ENCODE results near the gene NRSN2. TPM values are rescaled to one million over a fixed set of nuclear protein-coding genes. Genes with fewer than 3 reads are reported as not detected.
A peak's percentile ranks its signal among the peaks of the same experiment; 100 is the strongest.
"Not testable (repeated sequence)": the region's sequence is repeated elsewhere in the genome, so short reads cannot be mapped to it uniquely, and the experiment has no call there.

The NRSN2 gene
- total RNA-seq, 1 donor from 2014 or later = 24.5 TPM

- Histone ChIP-seq H3K9me3 (no peaks in the 10 kb centered on the region), H3K4me1 (no peaks in the 10 kb centered on the region), H3K4me3 (no peak overlapping the region), H3K27ac (no peak overlapping the region), H3K36me3 (no peaks in the 10 kb centered on the region), H3K27me3 (no peaks in the 10 kb centered on the region)
- intact Hi-C loops (cut with DNase I) = no loop called here
- TF ChIP-seq CTCF (IDR thresholded peaks at IDR 0.05) = no peak
- peak in 1 of 2 donors; percentile 85 for DNase-seq (ENCODE audit: low spot score in 2 of 2)
Measured at GRCh38 chr20:371755-372542, 25.0 kb downstream of the NRSN2 start.

GRCh38 chr20:372543-373082 is 25.7 kb downstream of the NRSN2 start:
- H3K4me1 ChIP-seq; H3K36me3 ChIP-seq; intact Hi-C loops (cut with DNase I); DNase-seq (ENCODE audit: low spot score in 2 of 2); H3K27me3 ChIP-seq; H3K9me3 ChIP-seq; H3K4me3 ChIP-seq: not testable (repeated sequence)
- peak overlapping the region in 1 of 2 donors; percentile 16 for H3K27ac ChIP-seq

- no peaks in the 10 kb centered on the region for H3K9me3 ChIP-seq
- intact Hi-C loops (cut with DNase I) = no loop called here
- peak overlapping the region in 1 of 2 donors; percentile 16 for H3K27ac ChIP-seq
- no peak for TF ChIP-seq CTCF (IDR thresholded peaks at IDR 0.05)
- H3K4me1 ChIP-seq = no peaks in the 10 kb centered on the region
- no peaks in the 10 kb centered on the region for H3K27me3 ChIP-seq
- no peaks in the 10 kb centered on the region for H3K36me3 ChIP-seq
- no peak for DNase-seq (ENCODE audit: low spot score in 2 of 2)
- H3K4me3 ChIP-seq = no peak overlapping the region
Measured at GRCh38 chr20:373171-373890, 26.4 kb downstream of the NRSN2 start.

GRCh38 chr20:375265-375889 is 28.5 kb downstream of the NRSN2 start:
- Histone ChIP-seq H3K4me1 (no peaks in the 10 kb centered on the region), H3K4me3 (no peak overlapping the region), H3K27ac (no peak overlapping the region), H3K27me3 (no peaks in the 10 kb centered on the region), H3K9me3 (no peaks in the 10 kb centered on the region), H3K36me3 (no peaks in the 10 kb centered on the region)
- no peak for TF ChIP-seq CTCF (IDR thresholded peaks at IDR 0.05)
- intact Hi-C loops (cut with DNase I) = no loop called here
- DNase-seq (ENCODE audit: low spot score in 2 of 2) = no peak

GRCh38 chr20:376089-376488 is 29.2 kb downstream of the NRSN2 start:
- Histone ChIP-seq H3K9me3 (no peaks in the 10 kb centered on the region), H3K4me3 (no peak overlapping the region), H3K27me3 (no peaks in the 10 kb centered on the region), H3K27ac (no peak overlapping the region), H3K4me1 (no peaks in the 10 kb centered on the region), H3K36me3 (no peaks in the 10 kb centered on the region)
- no peak for DNase-seq (ENCODE audit: low spot score in 2 of 2)
- TF ChIP-seq CTCF (IDR thresholded peaks at IDR 0.05) = no peak
- intact Hi-C loops (cut with DNase I) = no loop called here

GRCh38 chr20:376750-377149 is 29.8 kb downstream of the NRSN2 start:
- no peaks in the 10 kb centered on the region for H3K27me3 ChIP-seq
- H3K9me3 ChIP-seq = no peaks in the 10 kb centered on the region
- no peaks in the 10 kb centered on the region for H3K36me3 ChIP-seq
- no peak for DNase-seq (ENCODE audit: low spot score in 2 of 2)
- no peak overlapping the region for H3K27ac ChIP-seq
- intact Hi-C loops (cut with DNase I) = no loop called here
- no peaks in the 10 kb centered on the region for H3K4me1 ChIP-seq
- H3K4me3 ChIP-seq = no peak overlapping the region
- no peak for TF ChIP-seq CTCF (IDR thresholded peaks at IDR 0.05)

GRCh38 chr20:377578-377977 is 30.7 kb downstream of the NRSN2 start:
- H3K36me3 ChIP-seq; intact Hi-C loops (cut with DNase I); H3K27me3 ChIP-seq; DNase-seq (ENCODE audit: low spot score in 2 of 2); H3K27ac ChIP-seq; H3K4me3 ChIP-seq; H3K9me3 ChIP-seq; H3K4me1 ChIP-seq: not testable (repeated sequence)

Data from ascending aorta (tissue), 2 donors.